NCI-H187 treated with DMSO at 0.1 percent for 48 hours (cell line): Measurements from ENCODE around the gene MYRFL.

ENCODE experiments used
- DNase-seq: peaks from one replicate; lab custom pipeline; 2025; lab: John Stamatoyannopoulos, UW

The MYRFL gene

DNA sequence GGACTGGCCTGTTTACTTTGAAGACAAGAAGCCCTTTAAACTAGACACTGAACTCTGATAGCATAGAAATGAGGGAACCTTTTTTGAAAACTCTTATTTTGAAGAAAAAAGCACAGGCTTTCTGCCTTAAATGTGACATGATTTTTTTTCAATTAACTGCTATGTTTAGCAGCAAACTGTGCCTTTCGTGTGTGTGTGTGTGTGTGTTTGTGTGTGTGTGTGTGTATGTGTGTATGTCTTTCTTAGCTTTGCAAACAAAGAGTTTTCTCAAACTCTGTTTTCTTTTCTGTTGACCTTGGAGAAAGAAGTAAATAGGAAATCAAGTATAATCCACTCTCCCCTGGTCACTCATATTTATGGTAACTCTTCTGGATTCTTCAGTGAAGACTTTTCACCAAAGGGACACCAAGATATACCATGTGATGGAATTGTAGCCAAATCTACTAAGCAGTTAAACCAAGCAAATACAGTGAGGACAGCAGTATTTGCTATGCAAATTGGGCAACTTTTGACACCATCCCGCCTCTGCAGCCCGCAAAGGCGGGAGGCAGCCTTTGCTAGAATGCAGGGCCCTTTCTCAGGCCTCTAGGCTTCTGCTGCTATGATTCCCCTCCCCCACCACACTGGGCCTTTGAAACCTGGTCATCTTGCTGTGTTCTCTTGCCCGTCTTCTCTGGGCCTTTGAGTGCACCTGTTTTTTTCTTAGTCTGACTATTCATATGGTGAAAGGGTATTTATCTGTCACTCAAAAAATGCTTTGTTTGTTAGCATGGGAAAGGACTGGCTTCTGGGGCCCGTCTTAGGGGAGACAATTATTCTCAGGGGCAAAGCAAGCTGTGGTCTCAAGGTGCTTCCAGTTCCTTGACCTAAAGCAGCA is 107.9 kb downstream of the MYRFL start:
- no peak for DNase-seq

DNA sequence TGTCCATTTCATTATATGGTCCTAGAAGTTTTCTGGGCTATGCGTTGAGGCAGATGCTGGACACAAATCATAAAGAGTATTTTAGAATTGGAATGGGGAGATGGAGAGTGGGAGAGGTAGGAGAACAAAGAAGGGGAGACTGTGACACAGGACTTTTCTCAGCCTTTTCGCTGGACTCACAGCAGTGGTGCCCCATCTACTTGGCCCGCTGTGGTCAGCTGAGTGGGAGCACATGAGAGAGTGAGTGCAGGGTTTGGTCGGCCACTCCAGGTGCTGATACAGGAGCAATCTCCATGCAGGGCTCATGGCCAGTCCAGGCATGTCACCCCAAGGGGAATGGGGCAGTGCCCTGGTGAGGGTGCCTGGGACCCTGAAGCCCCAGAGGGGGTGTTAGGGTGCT is 109.0 kb downstream of the MYRFL start:
- no peak for DNase-seq

DNA sequence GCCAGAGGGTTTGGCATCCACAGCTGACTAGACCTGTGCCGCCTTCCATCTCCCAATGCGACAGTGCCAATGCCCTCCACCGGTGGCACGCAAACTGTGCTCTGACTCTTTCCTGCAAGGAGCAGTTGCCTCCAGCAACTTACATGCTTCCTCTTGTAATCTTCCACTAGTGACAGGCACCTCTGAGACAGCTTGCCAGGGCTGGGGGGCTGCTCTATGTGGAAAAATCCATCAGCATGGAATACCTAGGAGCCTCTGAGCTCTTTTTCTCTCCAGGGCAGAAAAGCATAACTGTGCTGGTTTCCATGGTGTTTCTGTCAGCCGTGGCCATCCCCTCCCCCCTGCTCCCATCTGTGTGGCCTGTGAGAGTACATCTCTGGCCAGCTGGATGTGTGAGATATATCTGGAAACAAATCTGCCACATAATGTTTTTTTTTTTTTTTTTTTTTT is 110.6 kb downstream of the MYRFL start:
- no peak for DNase-seq

DNA sequence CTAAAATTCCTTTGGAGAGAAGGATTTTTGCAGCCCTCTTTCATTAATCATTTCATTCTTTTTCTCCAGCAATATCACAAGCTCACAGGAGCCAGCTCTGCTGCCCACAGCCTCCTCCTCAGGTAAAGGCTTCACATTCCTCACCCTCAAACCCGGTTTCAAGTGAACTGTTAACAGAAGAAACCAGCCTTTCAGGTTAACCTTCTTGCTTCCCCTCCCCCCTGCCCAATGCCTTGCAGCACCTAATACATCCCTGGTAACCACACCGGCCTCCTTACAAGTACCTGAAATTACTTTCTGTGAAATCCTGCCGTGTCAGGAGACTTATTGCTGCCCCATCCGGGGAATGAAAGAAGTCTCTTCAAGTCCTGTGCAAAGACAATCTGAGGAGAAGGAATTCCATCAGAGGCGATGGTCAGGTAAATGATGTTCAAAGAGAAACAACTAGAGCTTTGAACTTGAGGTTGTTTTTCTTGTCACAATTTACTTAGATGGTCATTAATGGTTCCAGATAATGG is 111.2 kb downstream of the MYRFL start:
- DNase-seq = no peak

DNA sequence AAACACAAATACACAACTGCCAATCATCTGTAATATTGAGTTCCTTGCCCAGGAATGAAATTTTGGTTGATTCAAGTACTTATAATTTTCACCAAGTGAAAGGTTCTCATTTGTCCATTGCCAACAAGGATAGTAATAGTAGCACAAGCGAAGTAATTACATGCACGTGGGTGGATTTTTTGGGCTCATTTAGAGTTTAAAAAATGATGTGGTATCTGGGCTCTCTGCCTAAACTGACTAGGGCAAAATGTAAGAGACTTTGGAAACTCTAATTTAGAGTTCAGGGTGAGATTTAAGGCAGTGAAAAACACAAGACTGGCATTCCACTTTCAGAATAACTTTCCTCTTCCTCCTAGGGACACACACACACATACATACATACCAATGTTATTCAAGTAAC is 111.7 kb downstream of the MYRFL start:
- no peak for DNase-seq

DNA sequence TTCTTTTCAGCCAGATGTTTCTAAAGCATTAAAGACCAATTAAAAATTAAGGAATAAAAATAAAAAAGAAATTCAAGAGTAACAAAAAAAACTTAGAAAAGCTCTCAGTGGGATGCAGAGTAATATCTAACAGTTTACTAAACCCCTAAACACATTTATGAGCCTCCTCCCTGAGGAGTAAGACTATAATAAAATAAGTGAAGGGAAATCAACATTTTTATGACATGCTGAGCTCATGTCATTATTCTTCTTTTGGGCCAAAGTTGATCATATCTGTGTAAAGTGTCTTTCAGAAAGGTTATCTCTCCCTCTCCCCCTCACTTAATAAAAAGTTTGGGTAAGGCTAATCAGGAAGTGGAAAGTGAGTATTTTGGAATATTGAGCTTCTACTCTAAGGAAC is 122.1 kb downstream of the MYRFL start:
- DNase-seq = no peak

DNA sequence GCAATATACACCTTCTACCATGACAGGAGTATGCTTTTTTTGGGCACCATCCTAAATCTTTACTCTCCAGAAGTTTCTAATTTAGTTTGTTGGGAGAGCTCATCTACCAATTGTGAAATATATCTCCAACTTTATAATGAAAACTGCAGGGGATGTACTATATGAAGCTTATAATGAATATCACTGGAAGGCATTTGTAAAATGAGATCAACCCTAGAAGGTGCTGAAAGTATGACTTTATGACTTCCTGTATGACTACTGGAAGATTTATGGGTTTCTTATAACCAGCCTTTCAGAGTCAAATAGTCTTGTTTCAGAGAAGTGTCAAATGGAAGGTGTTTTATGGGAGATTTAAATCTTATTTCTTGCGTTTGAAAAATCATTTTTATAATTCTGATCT is 122.9 kb downstream of the MYRFL start:
- DNase-seq = no peak

DNA sequence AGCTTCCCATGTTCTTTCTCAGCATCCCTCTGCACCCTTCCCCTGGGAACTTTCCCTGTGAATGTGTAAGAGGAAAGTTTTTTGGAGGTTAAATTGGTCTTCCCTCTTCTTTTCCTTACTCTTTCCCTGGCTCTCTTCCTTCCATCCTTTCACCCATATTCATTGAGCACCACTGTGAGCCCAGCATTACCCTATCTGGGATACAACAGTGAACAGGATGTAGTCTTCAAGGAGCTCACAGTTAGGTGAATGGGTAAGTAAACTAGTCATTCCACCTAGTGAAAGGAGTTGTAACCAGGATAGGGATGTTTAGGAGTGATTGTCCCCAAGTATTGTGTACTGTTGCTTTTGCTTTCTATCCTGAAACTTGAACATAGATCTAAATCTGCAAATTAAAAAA is 123.8 kb downstream of the MYRFL start:
- no peak for DNase-seq

DNA sequence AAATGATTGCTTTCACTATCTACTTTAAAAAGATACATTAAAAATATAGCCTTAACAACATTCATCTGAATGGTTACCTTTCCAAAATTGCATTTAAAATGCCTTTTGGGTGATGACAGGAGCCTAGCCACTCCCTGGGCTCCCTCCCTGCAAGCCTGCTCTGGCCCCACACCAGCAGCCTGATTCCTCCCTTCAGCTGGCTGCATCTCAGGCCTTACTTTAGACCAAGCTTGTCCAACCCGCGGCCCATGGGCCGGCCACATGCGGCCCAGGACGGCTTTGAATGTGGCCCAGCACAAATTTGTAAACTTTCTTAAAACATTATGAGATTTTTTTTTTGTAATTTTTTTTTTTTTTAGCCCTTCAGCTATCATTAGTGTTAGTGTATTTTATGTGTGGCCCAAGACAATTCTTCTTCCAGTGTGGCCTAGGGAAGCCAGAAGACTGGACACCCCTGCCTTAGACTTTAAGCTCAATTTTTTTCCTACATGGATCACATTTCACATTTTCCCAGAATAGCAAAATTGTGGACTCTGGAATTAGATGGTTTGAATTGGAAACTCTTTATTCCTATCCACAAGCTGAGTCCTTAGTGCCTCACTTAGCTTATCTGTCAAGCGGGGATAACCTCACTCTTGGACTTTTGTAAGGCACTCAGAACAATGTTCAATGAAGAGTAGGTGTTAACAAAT is 124.4 kb downstream of the MYRFL start:
- no peak for DNase-seq

DNA sequence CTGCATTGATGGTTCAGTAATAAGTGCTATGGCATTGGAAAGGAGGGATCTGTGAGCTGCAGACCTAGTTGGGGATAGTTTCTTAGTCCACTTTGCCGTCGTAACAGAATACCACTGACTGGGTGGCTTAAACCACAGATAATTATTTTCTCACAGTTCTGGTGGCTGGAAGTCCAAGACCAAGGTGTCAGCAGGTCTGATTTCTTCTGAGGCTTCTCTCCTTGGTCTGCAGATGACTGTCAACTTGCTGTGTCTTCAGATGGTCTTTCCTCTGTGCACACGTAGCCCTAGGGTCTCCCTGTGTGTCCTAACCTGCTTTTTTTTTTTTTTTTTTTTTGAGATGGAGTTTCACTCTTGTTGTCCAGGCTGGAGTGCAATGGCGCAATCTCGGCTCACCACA is 126.1 kb downstream of the MYRFL start:
- DNase-seq = no peak

DNA sequence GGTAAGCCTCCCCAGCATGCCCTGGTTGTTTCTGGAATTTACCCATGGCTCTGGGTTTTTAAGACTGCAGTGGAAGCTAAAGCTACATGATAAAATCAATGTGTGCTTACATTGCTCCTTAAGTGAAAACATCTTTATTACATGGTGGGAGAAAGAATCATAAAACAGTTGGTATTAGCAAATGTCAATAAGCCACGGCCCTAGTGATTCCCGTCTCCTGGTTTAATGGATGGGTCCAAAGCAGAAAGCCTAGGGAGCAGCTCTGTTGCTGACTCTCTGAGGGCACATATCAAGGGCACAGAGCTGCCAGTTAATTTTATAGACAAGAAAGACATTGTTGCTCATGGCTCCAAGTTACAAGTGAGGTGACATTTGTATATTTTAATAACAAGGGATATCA is 127.9 kb downstream of the MYRFL start:
- DNase-seq = no peak

DNA sequence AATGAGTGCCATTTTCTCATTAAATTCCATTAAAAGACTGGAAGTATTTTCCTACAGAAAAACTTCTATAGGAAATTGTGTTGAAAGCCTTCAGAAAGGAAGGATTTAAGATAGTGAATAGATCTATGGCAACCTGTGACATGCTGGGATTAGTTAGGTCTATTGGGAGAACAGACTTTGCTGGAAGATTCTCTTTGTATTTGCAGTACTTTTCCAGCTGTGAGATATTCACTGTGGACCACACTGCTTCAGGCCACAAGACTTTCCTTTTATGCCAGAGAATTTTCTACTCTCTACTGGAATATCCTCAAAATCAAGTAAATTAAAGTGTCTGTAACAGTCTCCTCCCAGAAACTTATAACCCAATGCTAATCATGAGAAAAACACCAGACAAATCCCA is 136.2 kb downstream of the MYRFL start:
- no peak for DNase-seq

DNA sequence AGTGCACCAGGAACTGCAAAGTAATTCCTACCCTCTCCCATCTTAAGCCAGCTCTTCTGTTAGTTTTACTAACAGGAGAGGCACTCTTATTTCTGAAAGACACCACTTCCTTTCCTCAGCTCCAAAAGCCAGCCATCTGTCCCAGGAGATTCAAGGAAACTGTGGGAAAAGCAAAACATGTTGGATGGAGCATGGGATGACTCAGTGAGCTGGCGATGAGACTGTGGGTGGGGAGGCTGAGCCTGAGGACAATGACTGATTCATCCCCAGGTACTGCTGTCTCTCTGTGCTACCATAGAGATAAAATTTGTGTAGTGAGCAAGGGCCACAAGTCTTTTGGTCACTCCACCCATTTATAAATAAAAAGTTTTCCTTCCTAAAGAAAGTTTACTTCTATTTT is 141.4 kb downstream of the MYRFL start:
- no peak for DNase-seq

DNA sequence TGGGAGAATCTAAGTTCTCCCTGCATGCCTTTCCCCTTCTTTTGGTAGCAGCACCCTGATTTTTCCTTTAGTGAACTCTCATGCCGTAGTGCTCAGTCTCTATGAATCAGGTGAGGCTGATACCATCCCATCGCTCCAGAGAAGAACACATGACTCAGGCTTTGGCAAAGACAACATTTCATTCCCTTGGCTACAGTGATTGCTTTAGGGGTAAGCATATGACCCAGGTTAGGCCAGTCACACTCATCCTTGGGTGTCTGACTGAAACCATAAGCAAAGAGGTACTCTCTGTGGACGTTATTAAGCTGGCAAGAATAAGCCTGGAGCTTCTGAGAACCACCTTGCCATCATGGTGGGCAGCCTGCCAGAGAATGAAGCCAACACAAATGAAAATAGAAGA is 141.8 kb downstream of the MYRFL start:
- no peak for DNase-seq

DNA sequence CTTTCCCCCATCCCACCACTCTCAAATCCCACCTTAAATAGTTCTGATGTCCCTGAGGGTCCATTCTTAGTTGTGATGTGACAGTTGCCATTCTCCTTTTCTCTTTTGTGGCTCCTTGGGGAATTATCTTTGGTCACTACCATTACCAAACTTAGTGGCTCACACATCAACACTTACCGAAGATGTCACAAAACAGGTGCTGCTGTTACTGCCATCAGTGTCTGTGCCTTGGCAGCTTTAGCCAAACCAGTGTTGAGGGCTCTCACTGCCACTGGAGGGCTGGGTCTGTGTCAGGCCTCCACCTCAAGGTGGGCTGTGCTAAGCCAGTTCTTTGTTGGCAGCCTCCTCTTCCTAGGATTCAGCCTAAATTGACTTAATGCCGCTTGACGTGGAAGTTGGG is 144.0 kb downstream of the MYRFL start:
- no peak for DNase-seq

DNA sequence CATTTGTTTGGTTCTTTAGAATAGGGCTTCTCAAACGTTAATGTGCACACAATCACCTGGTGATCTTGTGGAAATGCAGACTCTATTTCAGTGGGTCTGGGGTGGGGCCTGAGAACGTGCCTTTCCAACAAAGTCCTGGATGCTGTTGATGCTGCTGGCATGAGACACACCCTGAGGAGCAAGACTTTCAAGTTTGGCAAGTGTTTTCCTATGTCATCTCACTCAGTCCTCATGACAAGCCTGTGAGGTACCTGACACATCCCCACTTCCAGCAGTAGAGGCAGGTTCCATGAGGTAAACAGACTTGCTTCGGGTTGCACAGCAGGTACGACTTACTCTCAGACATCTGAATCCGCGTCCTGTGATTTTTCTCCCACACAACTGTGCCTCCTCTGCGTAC is 147.1 kb downstream of the MYRFL start:
- no peak for DNase-seq

DNA sequence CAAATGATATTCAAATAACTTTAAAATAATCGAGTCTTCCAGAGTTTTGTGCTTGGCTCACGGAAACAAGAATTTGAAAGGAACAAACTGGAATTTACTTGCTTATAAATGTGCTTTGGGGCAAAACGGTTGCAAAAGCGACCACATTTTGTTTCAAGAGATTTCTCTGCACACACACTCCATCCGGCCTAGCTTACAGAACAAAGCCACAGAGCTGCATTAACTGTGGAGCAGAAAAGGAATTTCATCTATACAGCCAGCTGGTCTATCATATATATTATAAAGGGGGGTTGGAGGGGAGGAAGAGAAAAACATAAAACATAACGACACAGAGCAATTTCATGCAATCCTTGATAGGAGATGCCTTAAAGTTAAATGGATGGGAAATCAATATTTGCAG is 153.0 kb downstream of the MYRFL start:
- no peak for DNase-seq

DNA sequence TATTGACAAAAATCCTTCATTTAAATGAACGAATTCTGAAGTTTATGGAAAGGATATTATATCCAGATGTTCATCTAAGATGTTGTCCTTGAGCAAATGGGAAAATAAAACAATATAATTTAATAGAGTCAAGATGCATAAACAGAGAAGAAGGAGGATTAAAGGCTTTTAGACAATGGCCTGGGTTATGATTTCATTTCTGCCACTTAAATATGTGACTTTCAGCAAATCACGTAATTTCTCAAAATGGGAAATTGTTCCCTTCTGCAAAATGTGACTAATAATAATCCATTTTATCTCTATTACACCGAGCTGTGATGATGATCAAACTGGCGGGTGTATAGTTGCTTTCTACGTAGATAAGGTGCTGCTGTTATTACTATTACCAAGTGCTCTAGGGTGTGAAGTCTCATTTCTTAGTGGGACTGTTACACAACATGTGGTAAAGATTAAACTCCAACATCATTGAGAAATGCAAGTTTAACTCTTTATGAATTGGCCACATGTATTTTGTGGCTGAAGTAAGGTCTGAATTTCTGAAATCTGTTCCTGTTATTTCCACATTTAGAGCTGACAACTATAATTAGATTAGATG is 157.0 kb downstream of the MYRFL start:
- no peak for DNase-seq

DNA sequence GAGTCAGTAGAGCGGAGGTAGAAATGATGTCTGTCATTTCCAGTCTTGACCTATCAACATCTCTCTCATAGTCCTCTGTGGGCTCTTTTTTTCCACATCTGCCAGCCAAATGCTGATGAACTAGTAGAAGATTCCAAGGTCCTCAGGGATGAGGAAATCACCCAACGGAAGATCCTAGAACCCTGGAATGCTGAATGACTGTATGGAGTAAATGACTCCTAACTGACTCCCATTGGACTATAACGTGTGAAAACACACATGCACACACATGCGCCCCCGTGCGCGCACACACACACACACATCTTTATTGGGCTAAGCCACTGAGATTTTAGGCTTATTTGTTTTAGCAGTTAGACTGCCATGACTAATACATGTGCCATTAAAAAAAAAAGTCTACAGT is 159.2 kb downstream of the MYRFL start:
- DNase-seq = no peak

DNA sequence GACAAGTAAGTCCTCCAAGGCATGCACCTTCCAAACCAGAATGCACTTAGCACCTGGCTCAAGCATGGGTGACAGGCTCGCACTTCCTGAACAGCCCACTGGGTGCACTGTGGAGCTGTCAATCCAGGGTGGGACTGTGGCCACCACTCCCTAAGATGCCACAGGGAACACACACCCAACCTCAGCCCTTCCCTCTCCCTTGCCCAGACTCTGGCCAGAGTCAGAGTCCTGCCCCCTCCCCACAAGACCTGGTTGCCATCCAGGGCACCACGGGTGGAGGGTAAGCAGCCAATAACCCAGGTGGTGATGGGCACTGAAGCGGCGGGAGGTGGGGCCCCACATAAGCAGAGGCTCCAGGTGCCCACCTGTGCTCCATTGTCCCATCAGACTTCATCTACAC is 160.6 kb downstream of the MYRFL start:
- DNase-seq = no peak

DNA sequence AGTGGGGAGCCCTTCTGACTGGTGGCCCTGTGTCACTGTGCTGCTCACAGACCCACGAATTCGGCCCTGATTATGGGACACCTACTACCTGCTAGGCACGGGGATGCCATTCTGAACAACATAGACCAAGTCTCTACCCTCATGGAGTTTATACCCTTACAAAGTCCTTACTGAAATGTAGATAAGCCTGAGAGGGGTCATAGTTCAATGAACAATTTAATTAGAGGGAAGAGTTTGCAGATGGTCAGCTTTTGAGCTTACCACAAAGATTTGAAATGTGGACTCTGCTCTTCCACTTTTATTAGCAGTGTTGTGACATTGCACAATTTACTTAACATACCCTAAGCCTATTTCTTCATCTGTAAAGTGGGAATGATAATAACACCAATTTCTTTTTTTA is 161.1 kb downstream of the MYRFL start:
- no peak for DNase-seq

DNA sequence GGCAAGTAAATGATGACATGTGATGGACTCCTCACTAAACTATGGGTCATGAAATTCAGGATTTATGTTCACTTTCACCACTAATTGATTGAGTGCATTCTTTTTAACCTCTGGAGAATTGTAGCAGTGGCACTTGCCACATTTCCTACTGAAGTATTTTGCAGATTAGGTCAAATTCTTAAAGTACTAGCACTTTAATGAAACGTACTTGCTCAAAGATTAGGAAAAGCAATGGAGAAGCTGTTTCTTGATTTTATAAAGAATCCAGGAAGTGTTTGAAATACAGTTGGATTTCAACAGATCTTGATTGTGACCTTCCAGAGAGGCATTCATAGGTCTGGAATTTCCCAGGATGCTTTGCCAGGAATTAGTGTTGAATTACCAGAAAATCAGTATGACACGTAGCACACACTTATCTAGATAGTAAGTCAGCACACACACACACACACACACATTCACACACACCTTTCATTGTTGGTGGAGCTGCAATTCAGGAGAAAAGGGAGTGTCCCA is 162.6 kb downstream of the MYRFL start:
- DNase-seq = no peak
